T-cell (primary cell): ENCODE results near the gene MAN1A1. TPM values are rescaled to one million over a fixed set of nuclear protein-coding genes. Genes with fewer than 3 reads are reported as not detected.

ENCODE experiments used
- ATAC-seq, 4 experiments: fragments of 200-7000 bp in 3 of 4; fragments of 150-1000 bp in 1 of 4; cut with Tn5 transposase; replicated peaks in 1 of 4; 1 replicate in 3 of 4; 2 replicates in 1 of 4; pipeline ENCODE4 v1.10.0; 2021; ENCODE audit warnings: moderate library complexity in 3 of 4, mild to moderate bottlenecking in 2 of 4, moderate number of reproducible peaks in 1 of 4
- CTCF ChIA-PET, 2 donors: fragments of 300-600 bp; sonication (Branson Sonifier 250); formaldehyde crosslinking; loops; one replicate each; lab custom pipeline; 2022; ENCODE audit warnings: antibody characterized with exemption in 2 of 2; lab: Charles Lee
- POLR2A ChIA-PET, 2 donors: fragments of 300-600 bp; sonication (Branson Sonifier 250); formaldehyde crosslinking; loops; one replicate each; lab custom pipeline; 2022; ENCODE audit warnings: antibody characterized with exemption in 2 of 2; lab: Charles Lee
- DNase-seq, 35 experiments: peaks; one replicate each; pipeline versions ENCODE4 v3.0.0 to v3.0.0-alpha.2; 2013 to 2023
- H3K27ac ChIP-seq: one replicate; pipeline ENCODE4 v1.5.1; 2013; ENCODE audit warnings: low read length
- H3K27me3 ChIP-seq, 2 experiments: replicated peaks in 1 of 2; 1 replicate in 1 of 2; 2 replicates in 1 of 2; pipeline versions ENCODE4 v1.6.1 to v1.7.0; 2013; ENCODE audit warnings: low read length in 1 of 2, mixed read lengths in 1 of 2; ENCODE audit not compliant: control insufficient read depth in 2 of 2, insufficient read depth in 2 of 2; ENCODE audit errors: extremely low read depth in 1 of 2
- H3K36me3 ChIP-seq, 2 donors: 1 replicate in 1 of 2; 2 replicates in 1 of 2; pipeline versions ENCODE4 v1.6.1 to v1.7.0; 2013; ENCODE audit warnings: low read length in 1 of 2; ENCODE audit not compliant: control insufficient read depth in 2 of 2, insufficient read depth in 1 of 2; ENCODE audit errors: extremely low read depth in 1 of 2
- H3K4me1 ChIP-seq, 2 experiments: 1 replicate in 1 of 2; 2 replicates in 1 of 2; pipeline versions ENCODE4 v1.6.1 to v1.7.0; 2013; ENCODE audit warnings: low read length in 2 of 2, mixed read lengths in 1 of 2; ENCODE audit not compliant: insufficient read depth in 2 of 2, control insufficient read depth in 1 of 2; ENCODE audit errors: extremely low read depth in 1 of 2
- H3K4me3 ChIP-seq, 2 donors: 1 replicate in 1 of 2; 2 replicates in 1 of 2; pipeline versions ENCODE4 v1.5.1 to v1.7.0; 2013; ENCODE audit warnings: mild to moderate bottlenecking in 2 of 2, low read length in 1 of 2, moderate library complexity in 1 of 2; ENCODE audit not compliant: control insufficient read depth in 1 of 2; ENCODE audit errors: extremely low read depth in 1 of 2
- H3K9me3 ChIP-seq: 2 replicates; pipeline ENCODE4 v1.7.0; 2013
- H3K27ac Mint-ChIP-seq, 2 donors: one replicate each; pipeline ENCODE4 v1.8.0; 2020 to 2021; ENCODE audit warnings: mild to moderate bottlenecking in 2 of 2, mixed read lengths in 2 of 2
- H3K27me3 Mint-ChIP-seq, 2 donors: one replicate each; pipeline ENCODE4 v1.8.0; 2021 to 2022; ENCODE audit warnings: mixed read lengths in 2 of 2
- H3K36me3 Mint-ChIP-seq: one replicate; pipeline ENCODE4 v1.8.0; 2021; ENCODE audit warnings: mixed read lengths
- H3K4me1 Mint-ChIP-seq, 3 donors: one replicate each; pipeline ENCODE4 v1.8.0; 2020 to 2022; ENCODE audit warnings: mixed read lengths in 3 of 3, mild to moderate bottlenecking in 1 of 3
- H3K4me3 Mint-ChIP-seq, 3 donors: one replicate each; pipeline ENCODE4 v1.8.0; 2020 to 2022; ENCODE audit warnings: mild to moderate bottlenecking in 3 of 3, mixed read lengths in 3 of 3, moderate library complexity in 3 of 3
- H3K9me3 Mint-ChIP-seq, 3 donors: one replicate each; pipeline ENCODE4 v1.8.0; 2020 to 2022; ENCODE audit warnings: mixed read lengths in 3 of 3
- WGBS: methylation state at CpG from one replicate; pipeline ENCODE4 v1.1.5; 2013; ENCODE audit warnings: missing lambda C conversion rate; ENCODE audit not compliant: insufficient coverage; 5-methylcytosine and 5-hydroxymethylcytosine counted together
- total RNA-seq, 35 experiments: library from RNA in 6 of 35; stranded (reverse) in 6 of 35; fragments of 120-200 nt in 1 of 35; gene quantifications; one replicate each; pipeline versions ENCODE4 v1.2.1 to v1.2.4 and lab custom pipeline; 2013 to 2026

MAN1A1 gene
- total RNA-seq, 5 donors from 2014 or later (not counting 1 experiment from before 2014, with no cell fraction given), result 9.4 to 13.6 (median 12.3) TPM

GRCh38 chr6:119201480-119201879, 148.1 kb downstream of the MAN1A1 start:
- Histone ChIP-seq H3K27ac (no peak overlapping the region), H3K4me1 (no peaks in the 10 kb centered on the region), H3K36me3 (peaks cover 0 to 30% of the 10 kb centered on the region in 2 donors), H3K9me3 (no peaks in the 10 kb centered on the region), H3K27me3 (no peaks in the 10 kb centered on the region), H3K4me3 (no peak overlapping the region)
- DNase-seq (no peak), ATAC-seq (no peak)
- Mint-ChIP-seq H3K36me3 (peaks cover 55% of the 10 kb centered on the region), H3K4me3 (no peak overlapping the region), H3K27me3 (no peaks in the 10 kb centered on the region), H3K4me1 (peaks cover 0 to 9% (median 1%) of the 10 kb centered on the region in 3 donors), H3K27ac (no peak overlapping the region), H3K9me3 (no peaks in the 10 kb centered on the region)
- POLR2A ChIA-PET, result no interaction called here
- CTCF ChIA-PET, result interaction anchor here in 1 of 2 donors (0.5 to 1.1 kb wide), 2 partner anchors 67 to 72 kb away, joined by 4 to 6 read pairs; no protein-coding TSS in a partner anchor
- WGBS, result 100% methylated on average over 1 of the region's 1 CpG

- Mint-ChIP-seq H3K4me1 (peaks cover 0 to under 1% (median 0%) of the 10 kb centered on the region in 3 donors), H3K36me3 (peaks cover 57% of the 10 kb centered on the region), H3K27ac (no peak overlapping the region), H3K9me3 (no peaks in the 10 kb centered on the region), H3K4me3 (no peak overlapping the region), H3K27me3 (no peaks in the 10 kb centered on the region)
- ChIA-PET CTCF (interaction anchor here in 1 of 2 donors (1.1 kb wide), 1 partner anchor 8 kb away, joined by 3 read pairs; no protein-coding TSS in a partner anchor), POLR2A (interaction anchor here in 1 of 2 donors (0.6 kb wide), 1 partner anchor 119 kb away, joined by 3 read pairs; no protein-coding TSS in a partner anchor)
- H3K4me3 ChIP-seq, result no peak overlapping the region
- ATAC-seq (no peak), DNase-seq (no peak)
- no peak overlapping the region for H3K27ac ChIP-seq
- no peaks in the 10 kb centered on the region for H3K27me3 ChIP-seq
- H3K9me3 ChIP-seq, result no peaks in the 10 kb centered on the region
- H3K4me1 ChIP-seq, result no peaks in the 10 kb centered on the region
- peaks cover 0 to 30% of the 10 kb centered on the region in 2 donors for H3K36me3 ChIP-seq
- no CpG with 5 or more reads among the region's 1 CpG for WGBS
Measured at GRCh38 chr6:119200512-119201175, 148.9 kb downstream of the MAN1A1 start.

- Histone ChIP-seq H3K9me3 (no peaks in the 10 kb centered on the region), H3K4me3 (no peak overlapping the region), H3K4me1 (no peaks in the 10 kb centered on the region), H3K27me3 (no peaks in the 10 kb centered on the region), H3K27ac (no peak overlapping the region), H3K36me3 (peaks cover 0 to 14% of the 10 kb centered on the region in 2 donors)
- ATAC-seq (no peak), DNase-seq (no peak)
- Mint-ChIP-seq H3K9me3 (no peaks in the 10 kb centered on the region), H3K27ac (no peak overlapping the region), H3K36me3 (peaks cover 46% of the 10 kb centered on the region), H3K4me1 (no peaks in the 10 kb centered on the region), H3K4me3 (no peak overlapping the region), H3K27me3 (no peaks in the 10 kb centered on the region)
- ChIA-PET CTCF (interaction anchor here in 1 of 2 donors (0.7 kb wide), 1 partner anchor 1562 kb away, joined by 3 read pairs; no protein-coding TSS in a partner anchor), POLR2A (no interaction called here)
- 100% methylated on average over 3 of the region's 5 CpGs for WGBS
Measured at GRCh38 chr6:119197271-119197670, 152.3 kb downstream of the MAN1A1 start.

- no peak overlapping the region for H3K4me3 ChIP-seq
- H3K36me3 Mint-ChIP-seq, result peaks cover 46% of the 10 kb centered on the region
- ATAC-seq (no peak), DNase-seq (no peak)
- H3K9me3 ChIP-seq, result no peaks in the 10 kb centered on the region
- 77% methylated on average over 2 of the region's 4 CpGs for WGBS
- H3K9me3 Mint-ChIP-seq, result no peaks in the 10 kb centered on the region
- H3K4me3 Mint-ChIP-seq, result no peak overlapping the region
- H3K27ac Mint-ChIP-seq, result no peak overlapping the region
- no peaks in the 10 kb centered on the region for H3K27me3 ChIP-seq
- no peaks in the 10 kb centered on the region for H3K4me1 Mint-ChIP-seq
- no peaks in the 10 kb centered on the region for H3K27me3 Mint-ChIP-seq
- H3K4me1 ChIP-seq, result no peaks in the 10 kb centered on the region
- POLR2A ChIA-PET, result no interaction called here
- peaks cover 0 to 13% of the 10 kb centered on the region in 2 donors for H3K36me3 ChIP-seq
- CTCF ChIA-PET, result no interaction called here
- no peak overlapping the region for H3K27ac ChIP-seq
Measured at GRCh38 chr6:119196715-119197114, 152.8 kb downstream of the MAN1A1 start.

GRCh38 chr6:119195848-119196247, 153.7 kb downstream of the MAN1A1 start:
- no peak overlapping the region for H3K27ac ChIP-seq
- peaks cover 0 to 5% of the 10 kb centered on the region in 2 donors for H3K36me3 ChIP-seq
- Mint-ChIP-seq H3K36me3 (peaks cover 40% of the 10 kb centered on the region), H3K4me1 (no peaks in the 10 kb centered on the region), H3K27me3 (no peaks in the 10 kb centered on the region), H3K4me3 (no peak overlapping the region), H3K9me3 (no peaks in the 10 kb centered on the region), H3K27ac (no peak overlapping the region)
- H3K4me3 ChIP-seq, result no peak overlapping the region
- H3K4me1 ChIP-seq, result no peaks in the 10 kb centered on the region
- POLR2A ChIA-PET, result interaction anchor here in 1 of 2 donors (0.6 kb wide), 1 partner anchor 60 kb away, joined by 4 read pairs; no protein-coding TSS in a partner anchor
- DNase-seq (no peak), ATAC-seq (no peak)
- H3K9me3 ChIP-seq, result no peaks in the 10 kb centered on the region
- no peaks in the 10 kb centered on the region for H3K27me3 ChIP-seq
- 93% methylated on average over 3 of the region's 5 CpGs for WGBS
- CTCF ChIA-PET, result interaction anchor here (0.5 to 0.7 kb wide), 3 partner anchors 47 to 1491 kb away, joined by 3 to 4 read pairs (median 4); no protein-coding TSS in a partner anchor

GRCh38 chr6:119195204-119195603, 154.4 kb downstream of the MAN1A1 start:
- Histone ChIP-seq H3K36me3 (peaks cover 0 to 5% of the 10 kb centered on the region in 2 donors), H3K27me3 (no peaks in the 10 kb centered on the region), H3K4me1 (no peaks in the 10 kb centered on the region), H3K4me3 (no peak overlapping the region), H3K27ac (no peak overlapping the region), H3K9me3 (no peaks in the 10 kb centered on the region)
- Mint-ChIP-seq H3K27me3 (no peaks in the 10 kb centered on the region), H3K4me1 (no peaks in the 10 kb centered on the region), H3K36me3 (peaks cover 40% of the 10 kb centered on the region), H3K27ac (no peak overlapping the region), H3K9me3 (no peaks in the 10 kb centered on the region), H3K4me3 (no peak overlapping the region)
- POLR2A ChIA-PET, result no interaction called here
- ATAC-seq, result no peak
- CTCF ChIA-PET, result no interaction called here
- no peak for DNase-seq
- WGBS, result 94% methylated on average over 2 of the region's 2 CpGs
